SK-N-SH treated with all-trans-retinoic acid at 6 μM for 48 hours (cell line): Measurements from ENCODE around the gene GRIA1.

ENCODE experiments used
- ATAC-seq: fragments of 200-7000 bp; cut with Tn5 transposase; 3 replicates; pipeline ENCODE4 v1.9.1; 2020; ENCODE audit warnings: mild to moderate bottlenecking, moderate library complexity
- ARNTL ChIP-seq: fragments of 450-650 bp; formaldehyde crosslinking; IDR thresholded peaks from 2 replicates; pipeline ENCODE4 v1.5.0; 2020; ENCODE audit warnings: low read depth, mild to moderate bottlenecking, moderate library complexity, borderline replicate concordance
- BACH2 ChIP-seq: fragments of 250-450 bp; sonication (Bioruptor Pico); IDR thresholded peaks from 2 replicates; pipeline ENCODE4 v1.9.0; 2021; ENCODE audit warnings: mild to moderate bottlenecking, borderline replicate concordance
- CSDC2 ChIP-seq: fragments of 250-450 bp; sonication (Bioruptor Pico); IDR thresholded peaks from 2 replicates; pipeline ENCODE4 v1.5.0; 2020; ENCODE audit warnings: mild to moderate bottlenecking, moderate library complexity
- ESRRG ChIP-seq: fragments of 250-450 bp; sonication (Bioruptor Pico); IDR thresholded peaks from 2 replicates; pipeline ENCODE4 v1.6.1; 2021; ENCODE audit warnings: mild to moderate bottlenecking
- GLIS3 ChIP-seq: fragments of 250-450 bp; sonication (Bioruptor Pico); IDR thresholded peaks from 2 replicates; pipeline ENCODE4 v1.5.0; 2020; ENCODE audit warnings: mild to moderate bottlenecking, moderate library complexity
- ISL1 ChIP-seq: fragments of 250-450 bp; sonication (Bioruptor Pico); IDR thresholded peaks from 2 replicates; pipeline ENCODE4 v2.1.2; 2022; ENCODE audit warnings: mild to moderate bottlenecking, moderate library complexity
- OSR1 ChIP-seq: fragments of 250-450 bp; sonication (Bioruptor Pico); IDR thresholded peaks from 2 replicates; pipeline ENCODE4 v1.8.0; 2022; ENCODE audit warnings: moderate library complexity, mild to moderate bottlenecking, inconsistent platforms
- PPARA ChIP-seq: fragments of 250-450 bp; sonication (Bioruptor Pico); IDR thresholded peaks from 2 replicates; pipeline ENCODE4 v1.5.0; 2020; ENCODE audit warnings: mild to moderate bottlenecking, borderline replicate concordance
- RARB ChIP-seq: fragments of 250-450 bp; sonication (Bioruptor Pico); IDR thresholded peaks from 2 replicates; pipeline ENCODE4 v1.8.0; 2021; ENCODE audit warnings: mild to moderate bottlenecking, moderate library complexity
- TCF4 ChIP-seq: fragments of 250-450 bp; sonication (Bioruptor Pico); IDR thresholded peaks from 2 replicates; pipeline ENCODE4 v1.8.0; 2021; ENCODE audit warnings: mild to moderate bottlenecking, moderate library complexity, borderline replicate concordance
- TOX ChIP-seq: fragments of 250-450 bp; sonication (Bioruptor Pico); IDR thresholded peaks from 2 replicates; pipeline ENCODE4 v1.8.0; 2021; ENCODE audit warnings: mild to moderate bottlenecking, moderate library complexity, borderline replicate concordance
- ZC3H10 ChIP-seq: fragments of 250-450 bp; sonication (Bioruptor Pico); IDR thresholded peaks from 2 replicates; pipeline ENCODE4 v1.5.1; 2021; ENCODE audit warnings: mild to moderate bottlenecking, moderate library complexity
- ZFP3 ChIP-seq: fragments of 250-450 bp; sonication (Bioruptor Pico); IDR thresholded peaks from 2 replicates; pipeline ENCODE4 v1.5.0; 2020; ENCODE audit warnings: mild to moderate bottlenecking, moderate library complexity
- ZFP30 ChIP-seq: fragments of 450-650 bp; formaldehyde crosslinking; IDR thresholded peaks from 2 replicates; pipeline ENCODE4 v1.5.0; 2022; ENCODE audit warnings: mild to moderate bottlenecking, moderate library complexity
- ZNF565 ChIP-seq: fragments of 450-650 bp; formaldehyde crosslinking; conservative IDR thresholded peaks from 2 replicates; pipeline ENCODE4 v1.5.0; 2020; ENCODE audit warnings: low read depth, mild to moderate bottlenecking, moderate library complexity
- ZNF70 ChIP-seq: fragments of 450-650 bp; formaldehyde crosslinking; IDR thresholded peaks from 2 replicates; pipeline ENCODE4 v1.5.0; 2020; ENCODE audit warnings: mild to moderate bottlenecking, moderate library complexity
- ZNF8 ChIP-seq: fragments of 450-650 bp; formaldehyde crosslinking; IDR thresholded peaks from 2 replicates; pipeline ENCODE4 v1.5.0; 2020; ENCODE audit warnings: mild to moderate bottlenecking, moderate library complexity
- TF ChIP-seq, protein P1 (sequence below): fragments of 250-450 bp; sonication (Bioruptor Pico); IDR thresholded peaks from 2 replicates; pipeline ENCODE4 v1.5.1; 2021; ENCODE audit warnings: mild to moderate bottlenecking, moderate library complexity
- TF ChIP-seq, protein P2 (sequence below): fragments of 250-450 bp; sonication (Bioruptor Pico); IDR thresholded peaks from 2 replicates; pipeline ENCODE4 v1.5.1; 2020; ENCODE audit warnings: low read depth, mild to moderate bottlenecking, moderate library complexity
- TF ChIP-seq, protein P3 (sequence below): fragments of 250-450 bp; sonication (Bioruptor Pico); IDR thresholded peaks from 2 replicates; pipeline ENCODE4 v1.8.0; 2021; ENCODE audit warnings: low read depth, mild to moderate bottlenecking, moderate library complexity, borderline replicate concordance

GRIA1 gene

DNA sequence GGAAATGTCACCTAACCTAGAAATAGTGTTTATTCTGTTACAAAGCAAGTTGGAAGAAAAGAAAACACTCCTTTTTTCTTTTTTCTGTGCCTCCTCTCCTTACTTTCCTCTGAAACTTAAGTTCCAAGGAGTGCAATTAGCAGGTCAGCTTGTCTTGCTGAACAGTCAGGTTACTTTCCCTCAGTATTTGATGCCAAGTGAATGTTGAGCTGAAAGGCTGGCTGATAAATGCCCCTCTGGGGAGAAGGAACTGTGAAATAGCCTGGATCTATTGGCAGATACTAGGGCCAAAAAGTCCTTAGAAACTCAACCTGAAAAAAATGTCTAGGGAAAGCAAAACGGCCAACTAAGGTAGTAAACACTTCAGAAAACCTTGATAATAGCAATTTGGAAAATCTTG lies 43.6 kb downstream of the GRIA1 start (continued):
- TF ChIP-seq, protein P1, sequence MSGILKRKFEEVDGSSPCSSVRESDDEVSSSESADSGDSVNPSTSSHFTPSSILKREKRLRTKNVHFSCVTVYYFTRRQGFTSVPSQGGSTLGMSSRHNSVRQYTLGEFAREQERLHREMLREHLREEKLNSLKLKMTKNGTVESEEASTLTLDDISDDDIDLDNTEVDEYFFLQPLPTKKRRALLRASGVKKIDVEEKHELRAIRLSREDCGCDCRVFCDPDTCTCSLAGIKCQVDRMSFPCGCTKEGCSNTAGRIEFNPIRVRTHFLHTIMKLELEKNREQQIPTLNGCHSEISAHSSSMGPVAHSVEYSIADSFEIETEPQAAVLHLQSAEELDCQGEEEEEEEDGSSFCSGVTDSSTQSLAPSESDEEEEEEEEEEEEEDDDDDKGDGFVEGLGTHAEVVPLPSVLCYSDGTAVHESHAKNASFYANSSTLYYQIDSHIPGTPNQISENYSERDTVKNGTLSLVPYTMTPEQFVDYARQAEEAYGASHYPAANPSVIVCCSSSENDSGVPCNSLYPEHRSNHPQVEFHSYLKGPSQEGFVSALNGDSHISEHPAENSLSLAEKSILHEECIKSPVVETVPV (CRISPR knock-in tag): no peak
- TF ChIP-seq, protein P2, sequence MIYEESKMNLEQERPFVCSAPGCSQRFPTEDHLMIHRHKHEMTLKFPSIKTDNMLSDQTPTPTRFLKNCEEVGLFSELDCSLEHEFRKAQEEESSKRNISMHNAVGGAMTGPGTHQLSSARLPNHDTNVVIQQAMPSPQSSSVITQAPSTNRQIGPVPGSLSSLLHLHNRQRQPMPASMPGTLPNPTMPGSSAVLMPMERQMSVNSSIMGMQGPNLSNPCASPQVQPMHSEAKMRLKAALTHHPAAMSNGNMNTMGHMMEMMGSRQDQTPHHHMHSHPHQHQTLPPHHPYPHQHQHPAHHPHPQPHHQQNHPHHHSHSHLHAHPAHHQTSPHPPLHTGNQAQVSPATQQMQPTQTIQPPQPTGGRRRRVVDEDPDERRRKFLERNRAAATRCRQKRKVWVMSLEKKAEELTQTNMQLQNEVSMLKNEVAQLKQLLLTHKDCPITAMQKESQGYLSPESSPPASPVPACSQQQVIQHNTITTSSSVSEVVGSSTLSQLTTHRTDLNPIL (CRISPR knock-in tag): no peak
- no peak for TF ChIP-seq OSR1 (CRISPR knock-in tag)
- no peak for TF ChIP-seq TCF4 (CRISPR knock-in tag)
- no peak for TF ChIP-seq BACH2 (CRISPR knock-in tag)
- no peak for TF ChIP-seq RARB (CRISPR knock-in tag)
- TF ChIP-seq ESRRG (CRISPR knock-in tag): no peak

DNA sequence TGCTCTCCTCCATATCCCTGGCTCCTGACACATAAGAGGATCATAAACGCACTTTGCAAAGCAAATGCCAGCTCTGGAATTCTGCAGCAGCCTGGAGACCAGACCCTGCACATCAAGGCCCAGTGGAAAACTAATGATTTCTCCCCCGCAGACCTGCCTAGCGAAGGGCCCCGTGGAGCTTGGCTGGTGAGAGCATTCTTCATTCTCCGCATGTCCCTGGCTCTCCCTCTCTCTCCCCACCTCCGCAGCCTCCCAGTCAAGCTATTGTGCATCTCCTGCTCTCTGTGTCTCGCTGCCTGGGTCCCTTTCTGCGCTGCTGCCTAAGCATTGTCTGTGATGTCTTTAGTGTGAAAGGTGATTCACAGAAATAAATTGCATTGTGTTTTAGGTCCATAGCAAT lies 46.7 kb downstream of the GRIA1 start:
- no peak for ATAC-seq
- TF ChIP-seq ARNTL (no peak), TCF4 (CRISPR knock-in tag) (no peak), ESRRG (CRISPR knock-in tag) (no peak), OSR1 (CRISPR knock-in tag) (no peak), ZC3H10 (CRISPR knock-in tag) (no peak), ZNF8 (CRISPR knock-in tag) (no peak)
- TF ChIP-seq, protein P3, sequence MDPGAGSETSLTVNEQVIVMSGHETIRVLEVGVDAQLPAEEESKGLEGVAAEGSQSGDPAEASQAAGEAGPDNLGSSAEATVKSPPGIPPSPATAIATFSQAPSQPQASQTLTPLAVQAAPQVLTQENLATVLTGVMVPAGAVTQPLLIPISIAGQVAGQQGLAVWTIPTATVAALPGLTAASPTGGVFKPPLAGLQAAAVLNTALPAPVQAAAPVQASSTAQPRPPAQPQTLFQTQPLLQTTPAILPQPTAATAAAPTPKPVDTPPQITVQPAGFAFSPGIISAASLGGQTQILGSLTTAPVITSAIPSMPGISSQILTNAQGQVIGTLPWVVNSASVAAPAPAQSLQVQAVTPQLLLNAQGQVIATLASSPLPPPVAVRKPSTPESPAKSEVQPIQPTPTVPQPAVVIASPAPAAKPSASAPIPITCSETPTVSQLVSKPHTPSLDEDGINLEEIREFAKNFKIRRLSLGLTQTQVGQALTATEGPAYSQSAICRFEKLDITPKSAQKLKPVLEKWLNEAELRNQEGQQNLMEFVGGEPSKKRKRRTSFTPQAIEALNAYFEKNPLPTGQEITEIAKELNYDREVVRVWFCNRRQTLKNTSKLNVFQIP (CRISPR knock-in tag): no peak

DNA sequence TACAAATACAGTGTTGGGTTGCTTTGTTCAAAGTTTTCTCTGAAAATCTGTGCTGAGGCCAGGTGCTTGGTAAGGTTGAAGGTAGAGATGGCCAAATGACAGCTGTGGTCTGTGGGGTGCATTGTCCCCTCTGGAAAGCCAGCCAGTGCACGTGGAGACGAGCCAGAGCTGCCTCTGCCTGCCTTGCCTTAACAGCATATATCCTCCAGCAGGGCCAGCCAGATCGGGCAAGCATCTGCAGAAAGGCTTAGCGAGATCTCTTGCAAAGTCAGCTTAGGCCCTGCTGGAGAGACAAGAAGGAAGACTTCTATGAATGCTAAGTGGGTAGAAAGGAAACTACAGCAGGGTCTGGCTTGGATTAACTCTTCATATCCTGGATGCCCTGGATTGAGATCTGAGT lies 49.5 kb downstream of the GRIA1 start:
- TF ChIP-seq, protein P3 (CRISPR knock-in tag): no peak
- TF ChIP-seq, protein P1 (CRISPR knock-in tag): no peak
- TF ChIP-seq TOX (CRISPR knock-in tag) (no peak), ISL1 (CRISPR knock-in tag) (no peak), OSR1 (CRISPR knock-in tag) (no peak), TCF4 (CRISPR knock-in tag) (no peak), CSDC2 (CRISPR knock-in tag) (no peak), ZNF70 (no peak), ZNF565 (CRISPR knock-in tag) (no peak), ARNTL (no peak), PPARA (CRISPR knock-in tag) (no peak), ZFP30 (no peak), ESRRG (CRISPR knock-in tag) (no peak), GLIS3 (CRISPR knock-in tag) (no peak), ZFP3 (CRISPR knock-in tag) (no peak), BACH2 (CRISPR knock-in tag) (no peak), ZNF8 (CRISPR knock-in tag) (no peak)
- TF ChIP-seq, protein P2 (CRISPR knock-in tag): no peak
- ATAC-seq: no peak
